AG10803 (cell line): Measurements from ENCODE around the gene DTWD2.
"Not testable (repeated sequence)": the region's sequence is repeated elsewhere in the genome, so short reads cannot be mapped to it uniquely, and the experiment has no call there.

Source experiments
- DNase-seq: peaks from one replicate; pipeline ENCODE4 v3.0.0; 2010; ENCODE audit warnings: low read depth
- H3K4me3 ChIP-seq: 2 replicates; pipeline ENCODE4 v1.5.1; 2011; ENCODE audit warnings: mild to moderate bottlenecking, low read length, control low read depth
- CTCF ChIP-seq: conservative IDR thresholded peaks from 2 replicates; pipeline ENCODE4 v1.5.1; 2011; ENCODE audit warnings: mild to moderate bottlenecking, low read length, control low read depth, inconsistent platforms

DTWD2 gene

GRCh38 chr5:118891252-118891651 lies 97.1 kb downstream of the DTWD2 start:
- TF ChIP-seq CTCF: no peak
- DNase-seq: peak; percentile 50
- no peak overlapping the region for H3K4me3 ChIP-seq

- TF ChIP-seq CTCF: no peak
- H3K4me3 ChIP-seq: no peak overlapping the region
- DNase-seq: no peak
Measured at GRCh38 chr5:118889165-118889564, 99.2 kb downstream of the DTWD2 start.

- no peak overlapping the region for H3K4me3 ChIP-seq
- TF ChIP-seq CTCF: no peak
- DNase-seq: no peak
Measured at GRCh38 chr5:118888556-118888955, 99.8 kb downstream of the DTWD2 start.

GRCh38 chr5:118883362-118883761 lies 105.0 kb downstream of the DTWD2 start:
- no peak overlapping the region for H3K4me3 ChIP-seq
- no peak for DNase-seq
- no peak for TF ChIP-seq CTCF

GRCh38 chr5:118882666-118883065 lies 105.7 kb downstream of the DTWD2 start:
- no peak for DNase-seq
- no peak overlapping the region for H3K4me3 ChIP-seq
- TF ChIP-seq CTCF: no peak

- H3K4me3 ChIP-seq: not testable (repeated sequence)
Measured at GRCh38 chr5:118876852-118877251, 111.5 kb downstream of the DTWD2 start.

GRCh38 chr5:118875131-118875530 lies 113.2 kb downstream of the DTWD2 start:
- DNase-seq: no peak
- no peak overlapping the region for H3K4me3 ChIP-seq
- no peak for TF ChIP-seq CTCF

More at GRCh38 chr5:118876852-118877251, 111.5 kb downstream of the DTWD2 start:
- not testable (repeated sequence) for DNase-seq

- no peak for DNase-seq
- no peak for TF ChIP-seq CTCF
- no peak overlapping the region for H3K4me3 ChIP-seq
Measured at GRCh38 chr5:118873417-118873816, 114.9 kb downstream of the DTWD2 start.
